WTC11 (cell line): Measurements from ENCODE around the gene CTNNA1. TPM values are rescaled to one million over a fixed set of nuclear protein-coding genes. Genes with fewer than 3 reads are reported as not detected.

Source experiments
- ATAC-seq: fragments of 200-7000 bp; cut with Tn5 transposase; 2 replicates; pipeline ENCODE4 v1.10.0; 2021; ENCODE audit warnings: mild to moderate bottlenecking, moderate library complexity
- CTCF ChIA-PET: fragments of 300-600 bp; sonication (Branson Sonifier 250); formaldehyde crosslinking; loops from one replicate; lab custom pipeline; 2021; ENCODE audit warnings: antibody characterized with exemption; lab: Charles Lee
- POLR2A ChIA-PET: fragments of 350-600 bp; sonication (Branson Sonifier 250); formaldehyde crosslinking; loops from one replicate; lab custom pipeline; 2021; ENCODE audit warnings: antibody characterized with exemption; lab: Charles Lee
- DNase-seq: peaks from one replicate; pipeline ENCODE4 v3.0.0; 2021; ENCODE audit warnings: low spot score
- H3K27ac Mint-ChIP-seq: 2 replicates; pipeline ENCODE4 v1.8.0; 2021; ENCODE audit warnings: mixed read lengths
- H3K27me3 Mint-ChIP-seq: 2 replicates; pipeline ENCODE4 v1.8.0; 2021; ENCODE audit warnings: low read depth, mild to moderate bottlenecking, moderate library complexity, mixed read lengths
- H3K36me3 Mint-ChIP-seq: 2 replicates; pipeline ENCODE4 v1.8.0; 2021; ENCODE audit warnings: mixed read lengths
- H3K4me1 Mint-ChIP-seq: 2 replicates; pipeline ENCODE4 v1.8.0; 2022; ENCODE audit warnings: mixed read lengths
- H3K4me3 Mint-ChIP-seq: 2 replicates; pipeline ENCODE4 v1.8.0; 2021; ENCODE audit warnings: mild to moderate bottlenecking, moderate library complexity, mixed read lengths
- H3K9me3 Mint-ChIP-seq: 2 replicates; pipeline ENCODE4 v1.8.0; 2021; ENCODE audit warnings: mixed read lengths
- ATF1 ChIP-seq: sonication (generic); formaldehyde crosslinking; IDR thresholded peaks from 2 replicates; pipeline ENCODE4 v1.8.1; 2023; ENCODE audit warnings: mild to moderate bottlenecking, moderate library complexity, missing genetic modification reagents
- ELF4 ChIP-seq: sonication (generic); formaldehyde crosslinking; IDR thresholded peaks from 2 replicates; pipeline ENCODE4 v1.8.1; 2022; ENCODE audit warnings: low read depth, mild to moderate bottlenecking, moderate library complexity, missing genetic modification reagents
- ETV6 ChIP-seq: sonication (generic); formaldehyde crosslinking; IDR thresholded peaks from 2 replicates; pipeline ENCODE4 v1.8.1; 2022; ENCODE audit warnings: mild to moderate bottlenecking, missing genetic modification reagents
- FOXP1 ChIP-seq: sonication (generic); formaldehyde crosslinking; IDR thresholded peaks from 2 replicates; pipeline ENCODE4 v1.8.0; 2022; ENCODE audit warnings: missing genetic modification reagents, mild to moderate bottlenecking, moderate library complexity, borderline replicate concordance
- GTF2I ChIP-seq: fragments of 250-450 bp; sonication (Bioruptor Pico); conservative IDR thresholded peaks from 2 replicates; pipeline ENCODE4 v1.4.0; 2021; ENCODE audit warnings: mild to moderate bottlenecking
- HMGA2 ChIP-seq: fragments of 250-450 bp; sonication (Bioruptor Pico); IDR thresholded peaks from 2 replicates; pipeline ENCODE4 v1.4.0; 2021; ENCODE audit warnings: mild to moderate bottlenecking, moderate library complexity
- HMGXB4 ChIP-seq: sonication (generic); formaldehyde crosslinking; IDR thresholded peaks from 2 replicates; pipeline ENCODE4 v1.8.1; 2023; ENCODE audit warnings: mild to moderate bottlenecking, moderate library complexity, missing genetic modification reagents
- JAZF1 ChIP-seq: fragments of 250-450 bp; sonication (Bioruptor Pico); IDR thresholded peaks from 2 replicates; pipeline ENCODE4 v1.9.0; 2021; ENCODE audit warnings: moderate library complexity, mild to moderate bottlenecking, inconsistent platforms
- JUN ChIP-seq: sonication (generic); formaldehyde crosslinking; IDR thresholded peaks from 2 replicates; pipeline ENCODE4 v1.8.0; 2023; ENCODE audit warnings: mild to moderate bottlenecking, missing genetic modification reagents
- KAT7 ChIP-seq: sonication (generic); formaldehyde crosslinking; IDR thresholded peaks from 2 replicates; pipeline ENCODE4 v1.8.1; 2023; ENCODE audit warnings: missing genetic modification reagents, mild to moderate bottlenecking, borderline replicate concordance
- NFATC4 ChIP-seq: fragments of 250-450 bp; sonication (Bioruptor Pico); IDR thresholded peaks from 2 replicates; pipeline ENCODE4 v1.9.0; 2021; ENCODE audit warnings: mild to moderate bottlenecking
- NR1H2 ChIP-seq: sonication (generic); formaldehyde crosslinking; IDR thresholded peaks from 2 replicates; pipeline ENCODE4 v1.9.0; 2021; ENCODE audit warnings: mild to moderate bottlenecking, moderate library complexity, missing genetic modification reagents
- NR2C2 ChIP-seq: sonication (generic); formaldehyde crosslinking; IDR thresholded peaks from 2 replicates; pipeline ENCODE4 v1.8.0; 2022; ENCODE audit warnings: mild to moderate bottlenecking, missing genetic modification reagents
- OVOL2 ChIP-seq: fragments of 250-450 bp; sonication (Bioruptor Pico); IDR thresholded peaks from 2 replicates; pipeline ENCODE4 v1.9.0; 2021; ENCODE audit warnings: mild to moderate bottlenecking, borderline replicate concordance
- PREB ChIP-seq: sonication (generic); formaldehyde crosslinking; IDR thresholded peaks from 2 replicates; pipeline ENCODE4 v1.8.1; 2022; ENCODE audit warnings: mild to moderate bottlenecking, missing genetic modification reagents, moderate library complexity, borderline replicate concordance
- PRRX2 ChIP-seq: fragments of 250-450 bp; sonication (Bioruptor Pico); IDR thresholded peaks from 2 replicates; pipeline ENCODE4 v1.8.0; 2021; ENCODE audit warnings: mild to moderate bottlenecking
- SMAD4 ChIP-seq: sonication (generic); formaldehyde crosslinking; IDR thresholded peaks from 2 replicates; pipeline ENCODE4 v1.8.0; 2022; ENCODE audit warnings: mild to moderate bottlenecking, missing genetic modification reagents
- TCF7 ChIP-seq: sonication (generic); formaldehyde crosslinking; IDR thresholded peaks from 2 replicates; pipeline ENCODE4 v1.8.0; 2022; ENCODE audit warnings: mild to moderate bottlenecking, low read depth, missing genetic modification reagents, moderate library complexity
- TEAD1 ChIP-seq: sonication (generic); formaldehyde crosslinking; IDR thresholded peaks from 2 replicates; pipeline ENCODE4 v1.8.0; 2022; ENCODE audit warnings: mild to moderate bottlenecking, missing genetic modification reagents
- USF2 ChIP-seq: sonication (generic); formaldehyde crosslinking; IDR thresholded peaks from 2 replicates; pipeline ENCODE4 v1.8.1; 2023; ENCODE audit warnings: mild to moderate bottlenecking, missing genetic modification reagents, moderate library complexity
- ZNF121 ChIP-seq: sonication (generic); formaldehyde crosslinking; IDR thresholded peaks from 2 replicates; pipeline ENCODE4 v1.8.0; 2023; ENCODE audit warnings: missing genetic modification reagents
- ZNF281 ChIP-seq: sonication (generic); formaldehyde crosslinking; IDR thresholded peaks from 2 replicates; pipeline ENCODE4 v1.8.0; 2023; ENCODE audit warnings: mild to moderate bottlenecking, missing genetic modification reagents
- ZNF396 ChIP-seq: fragments of 250-450 bp; sonication (Bioruptor Pico); IDR thresholded peaks from 2 replicates; pipeline ENCODE4 v1.8.0; 2021; ENCODE audit warnings: mild to moderate bottlenecking, moderate library complexity, borderline replicate concordance
- ZNF416 ChIP-seq: fragments of 250-450 bp; sonication (Bioruptor Pico); IDR thresholded peaks from 2 replicates; pipeline ENCODE4 v1.9.0; 2021; ENCODE audit warnings: mild to moderate bottlenecking, inconsistent platforms
- total RNA-seq: library from RNA; stranded (reverse); gene quantifications from 3 replicates; pipeline ENCODE4 v1.2.3, GENCODE V29; 2021
- TF ChIP-seq, protein P1 (sequence below): fragments of 200-600 bp; IDR thresholded peaks from 2 replicates; pipeline ENCODE4 v1.8.0; 2022; ENCODE audit warnings: antibody characterized with exemption
- TF ChIP-seq, protein P2 (sequence below): sonication (generic); formaldehyde crosslinking; conservative IDR thresholded peaks from 2 replicates; pipeline ENCODE4 v1.8.1; 2022; ENCODE audit warnings: mild to moderate bottlenecking, missing genetic modification reagents

Gene CTNNA1
- total RNA-seq, 1 experiment from 2014 or later: 309 TPM

DNA sequence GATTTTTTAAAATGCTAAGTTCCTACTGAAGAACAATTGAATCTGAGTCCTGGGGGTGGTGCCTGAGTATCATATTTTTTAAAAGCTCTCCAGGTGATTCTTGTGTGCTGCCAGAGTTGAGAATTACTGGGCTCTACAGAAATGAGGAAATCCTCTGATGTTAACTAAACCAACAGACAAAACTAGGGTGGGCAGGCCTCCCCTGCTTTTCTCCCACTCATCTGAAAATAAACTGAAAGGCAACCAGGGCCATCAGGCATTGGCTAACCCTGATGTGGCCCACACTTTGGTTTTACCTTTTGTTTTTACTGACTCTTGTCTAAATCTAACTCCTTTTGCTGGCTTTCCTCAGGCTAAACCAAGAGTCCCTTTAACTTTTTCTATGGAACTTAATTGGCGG, 13.3 kb upstream of the CTNNA1 start:
- ATAC-seq: no peak
- Mint-ChIP-seq H3K27me3 (no peaks in the 10 kb centered on the region; the same call in 1 of the 2 replicates), H3K27ac (no peak overlapping the region), H3K4me1 (peaks cover 30% of the 10 kb centered on the region), H3K36me3 (no peaks in the 10 kb centered on the region), H3K4me3 (no peak overlapping the region), H3K9me3 (peaks cover 4% of the 10 kb centered on the region; the same call in 1 of the 2 replicates)
- DNase-seq: no peak
- CTCF ChIA-PET: interaction anchor here (1.2 kb wide), 1 partner anchor 15 kb away, joined by 4 read pairs; no protein-coding TSS in a partner anchor
- TF ChIP-seq OVOL2 (CRISPR knock-in tag): no peak
- TF ChIP-seq TEAD1 (CRISPR knock-in tag): no peak
- TF ChIP-seq USF2: no peak
- POLR2A ChIA-PET: no interaction called here

DNA sequence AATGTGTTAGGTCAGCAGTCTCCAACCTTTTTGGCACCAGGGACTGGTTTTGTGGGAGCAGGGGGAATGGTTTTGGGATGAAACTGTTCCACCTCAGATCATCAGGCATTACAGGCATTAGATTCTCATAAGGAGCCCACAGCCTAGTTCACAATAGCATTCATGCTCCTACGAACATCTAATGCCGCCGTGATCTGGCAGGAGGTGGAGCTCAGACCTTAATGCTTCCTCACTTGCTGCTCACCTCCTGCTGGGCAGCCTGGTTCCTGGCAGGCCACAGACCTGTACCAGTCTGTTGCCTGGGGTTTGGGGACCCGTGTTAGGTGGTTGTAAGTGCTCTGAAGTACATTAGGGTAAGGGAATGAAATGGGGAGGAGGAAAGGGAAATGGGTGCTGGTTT, 9.7 kb upstream of the CTNNA1 start:
- ATAC-seq (peak; percentile 66), DNase-seq (peak; percentile 34)
- ChIA-PET POLR2A (interaction anchor here (0.5 to 1.0 kb wide), 2 partner anchors 9 to 27 kb away, joined by 3 to 4 read pairs; no protein-coding TSS in a partner anchor), CTCF (interaction anchor here (0.8 to 1.2 kb wide), 5 partner anchors 9 to 114 kb away, joined by 3 to 5 read pairs (median 4); partner anchors contain the start of gene CTNNA1)
- Mint-ChIP-seq H3K9me3 (no peaks in the 10 kb centered on the region), H3K4me3 (no peak overlapping the region), H3K36me3 (no peaks in the 10 kb centered on the region), H3K27me3 (no peaks in the 10 kb centered on the region)
- TF ChIP-seq HMGXB4 (CRISPR knock-in tag): no peak
- no peak for TF ChIP-seq ZNF416 (CRISPR knock-in tag)
- TF ChIP-seq ELF4 (CRISPR knock-in tag): no peak
- TF ChIP-seq HMGA2 (CRISPR knock-in tag): no peak
- TF ChIP-seq, all 79 proteins: peak for 0
- H3K4me1 Mint-ChIP-seq: peaks cover 22% of the 10 kb centered on the region
- H3K27ac Mint-ChIP-seq: peak overlapping the region; percentile 85

- no peak for DNase-seq
- no peaks in the 10 kb centered on the region for H3K27me3 Mint-ChIP-seq
- H3K4me1 Mint-ChIP-seq: peaks cover 16% of the 10 kb centered on the region
- H3K4me3 Mint-ChIP-seq: no peak overlapping the region
- ChIA-PET CTCF (no interaction called here), POLR2A (no interaction called here)
- H3K9me3 Mint-ChIP-seq: no peaks in the 10 kb centered on the region
- ATAC-seq: no peak
- H3K36me3 Mint-ChIP-seq: no peaks in the 10 kb centered on the region
- H3K27ac Mint-ChIP-seq: 0 out of 2 replicates have a peak overlapping the region, but pooled peaks have one; percentile 40
- no peak for TF ChIP-seq ETV6 (CRISPR knock-in tag)
- TF ChIP-seq PRRX2: no peak
- no peak for TF ChIP-seq GTF2I (CRISPR knock-in tag)
- TF ChIP-seq ZNF281 (CRISPR knock-in tag): no peak
- no peak for TF ChIP-seq NR2C2
- TF ChIP-seq KAT7 (CRISPR knock-in tag): no peak
- TF ChIP-seq JUN (CRISPR knock-in tag): no peak
- TF ChIP-seq, protein P1, sequence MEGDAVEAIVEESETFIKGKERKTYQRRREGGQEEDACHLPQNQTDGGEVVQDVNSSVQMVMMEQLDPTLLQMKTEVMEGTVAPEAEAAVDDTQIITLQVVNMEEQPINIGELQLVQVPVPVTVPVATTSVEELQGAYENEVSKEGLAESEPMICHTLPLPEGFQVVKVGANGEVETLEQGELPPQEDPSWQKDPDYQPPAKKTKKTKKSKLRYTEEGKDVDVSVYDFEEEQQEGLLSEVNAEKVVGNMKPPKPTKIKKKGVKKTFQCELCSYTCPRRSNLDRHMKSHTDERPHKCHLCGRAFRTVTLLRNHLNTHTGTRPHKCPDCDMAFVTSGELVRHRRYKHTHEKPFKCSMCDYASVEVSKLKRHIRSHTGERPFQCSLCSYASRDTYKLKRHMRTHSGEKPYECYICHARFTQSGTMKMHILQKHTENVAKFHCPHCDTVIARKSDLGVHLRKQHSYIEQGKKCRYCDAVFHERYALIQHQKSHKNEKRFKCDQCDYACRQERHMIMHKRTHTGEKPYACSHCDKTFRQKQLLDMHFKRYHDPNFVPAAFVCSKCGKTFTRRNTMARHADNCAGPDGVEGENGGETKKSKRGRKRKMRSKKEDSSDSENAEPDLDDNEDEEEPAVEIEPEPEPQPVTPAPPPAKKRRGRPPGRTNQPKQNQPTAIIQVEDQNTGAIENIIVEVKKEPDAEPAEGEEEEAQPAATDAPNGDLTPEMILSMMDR: no peak
- no peak for TF ChIP-seq ZNF396 (CRISPR knock-in tag)
- TF ChIP-seq FOXP1: no peak
- no peak for TF ChIP-seq TCF7 (CRISPR knock-in tag)
- TF ChIP-seq SMAD4 (CRISPR knock-in tag): no peak
- TF ChIP-seq ATF1 (CRISPR knock-in tag): no peak
- TF ChIP-seq NR1H2 (CRISPR knock-in tag): no peak
- TF ChIP-seq, protein P2, sequence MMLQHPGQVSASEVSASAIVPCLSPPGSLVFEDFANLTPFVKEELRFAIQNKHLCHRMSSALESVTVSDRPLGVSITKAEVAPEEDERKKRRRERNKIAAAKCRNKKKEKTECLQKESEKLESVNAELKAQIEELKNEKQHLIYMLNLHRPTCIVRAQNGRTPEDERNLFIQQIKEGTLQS (CRISPR knock-in tag): no peak
- TF ChIP-seq NFATC4 (CRISPR knock-in tag): no peak
- TF ChIP-seq JAZF1 (CRISPR knock-in tag): no peak
- TF ChIP-seq ZNF121 (CRISPR knock-in tag): no peak
- no peak for TF ChIP-seq PREB (CRISPR knock-in tag)
These were observed 8.0 kb upstream of the CTNNA1 start for GRCh38 chr5:138745268-138745667.
